Measurements from ENCODE around the gene CCDC85A. TPM values are rescaled to one million over a fixed set of nuclear protein-coding genes. Genes with fewer than 3 reads are reported as not detected.

Gene CCDC85A
- total RNA-seq, 1 donor from 2014 or later, result 0.43 TPM

- Histone ChIP-seq H4K20me1 (ENCODE audit: low read depth) (no peaks in the 10 kb centered on the region), H3K9ac (no peak overlapping the region), H3K27me3 (no peaks in the 10 kb centered on the region), H3K36me3 (no peaks in the 10 kb centered on the region), H2AFZ (replicated peaks) (no peak overlapping the region), H3K4me1 (no peaks in the 10 kb centered on the region), H3K79me2 (ENCODE audit: low read depth) (no peaks in the 10 kb centered on the region), H3F3A (ENCODE audit: low read depth) (no peaks in the 10 kb centered on the region), H3K4me3 (no peak overlapping the region), H3K9me3 (ENCODE audit: low read depth) (no peaks in the 10 kb centered on the region), H3K4me2 (no peak overlapping the region), H3K27ac (no peak overlapping the region)
- Mint-ChIP-seq H3K9me3 (no peaks in the 10 kb centered on the region), H3K36me3 (no peaks in the 10 kb centered on the region), H3K4me3 (no peak overlapping the region), H3K27me3 (ENCODE audit: insufficient read depth, low read depth) (no peaks in the 10 kb centered on the region), H3K4me1 (no peaks in the 10 kb centered on the region), H3K27ac (no peak overlapping the region)
- no peak for DNase-seq (ENCODE audit: low spot score)
- TF ChIP-seq EZH2 (IDR thresholded peaks at IDR 0.05), result no peak
- no peak for TF ChIP-seq CTCF (IDR thresholded peaks at IDR 0.05)
- no peak for TF ChIP-seq EZH2phosphoT487 (IDR thresholded peaks at IDR 0.05)
Observed at GRCh38 chr2:56376699-56377665, 193.2 kb downstream of the CCDC85A start.

- peak overlapping the region; percentile 2 for H2AFZ ChIP-seq (replicated peaks)
- no peaks in the 10 kb centered on the region for H3K9me3 Mint-ChIP-seq
- TF ChIP-seq CTCF (IDR thresholded peaks at IDR 0.05) (no peak), EZH2phosphoT487 (IDR thresholded peaks at IDR 0.05) (no peak), EZH2 (IDR thresholded peaks at IDR 0.05) (no peak)
- no peak overlapping the region for H3K27ac ChIP-seq
- no peaks in the 10 kb centered on the region for H3K4me1 Mint-ChIP-seq
- H3K27me3 ChIP-seq, result no peaks in the 10 kb centered on the region
- H3K4me3 Mint-ChIP-seq, result no peak overlapping the region
- H3K4me3 ChIP-seq, result no peak overlapping the region
- no peak overlapping the region for H3K9ac ChIP-seq
- H3K36me3 Mint-ChIP-seq, result no peaks in the 10 kb centered on the region
- no peaks in the 10 kb centered on the region for H3K36me3 ChIP-seq
- no peaks in the 10 kb centered on the region for H4K20me1 ChIP-seq (ENCODE audit: low read depth)
- H3K27ac Mint-ChIP-seq, result no peak overlapping the region
- H3F3A ChIP-seq (ENCODE audit: low read depth), result no peaks in the 10 kb centered on the region
- no peak for DNase-seq (ENCODE audit: low spot score)
- no peak overlapping the region for H3K4me2 ChIP-seq
- H3K79me2 ChIP-seq (ENCODE audit: low read depth), result no peaks in the 10 kb centered on the region
- H3K27me3 Mint-ChIP-seq (ENCODE audit: insufficient read depth, low read depth), result no peaks in the 10 kb centered on the region
- H3K4me1 ChIP-seq, result no peaks in the 10 kb centered on the region
- H3K9me3 ChIP-seq (ENCODE audit: low read depth), result no peaks in the 10 kb centered on the region
Observed at GRCh38 chr2:56379066-56379465, 195.3 kb downstream of the CCDC85A start.

GRCh38 chr2:56380861-56381260, 197.1 kb downstream of the CCDC85A start:
- H3K4me1 Mint-ChIP-seq, result no peaks in the 10 kb centered on the region
- no peak overlapping the region for H3K27ac Mint-ChIP-seq
- H3K27me3 Mint-ChIP-seq (ENCODE audit: insufficient read depth, low read depth), result no peaks in the 10 kb centered on the region

More at GRCh38 chr2:56380861-56381260, 197.1 kb downstream of the CCDC85A start:
- H3K36me3 ChIP-seq, result no peaks in the 10 kb centered on the region
- TF ChIP-seq EZH2 (IDR thresholded peaks at IDR 0.05) (no peak), EZH2phosphoT487 (IDR thresholded peaks at IDR 0.05) (no peak), CTCF (IDR thresholded peaks at IDR 0.05) (no peak)
- no peak overlapping the region for H3K27ac ChIP-seq
- no peak overlapping the region for H3K9ac ChIP-seq
- H3K4me3 ChIP-seq, result no peak overlapping the region
- Mint-ChIP-seq H3K4me3 (no peak overlapping the region), H3K36me3 (no peaks in the 10 kb centered on the region), H3K9me3 (no peaks in the 10 kb centered on the region)
- H3K4me1 ChIP-seq, result no peaks in the 10 kb centered on the region
- no peaks in the 10 kb centered on the region for H3K9me3 ChIP-seq (ENCODE audit: low read depth)
- no peaks in the 10 kb centered on the region for H3K27me3 ChIP-seq
- H3K4me2 ChIP-seq, result no peak overlapping the region
- H2AFZ ChIP-seq (replicated peaks), result no peak overlapping the region
- no peaks in the 10 kb centered on the region for H3F3A ChIP-seq (ENCODE audit: low read depth)
- no peaks in the 10 kb centered on the region for H3K79me2 ChIP-seq (ENCODE audit: low read depth)
- no peak for DNase-seq (ENCODE audit: low spot score)
- no peaks in the 10 kb centered on the region for H4K20me1 ChIP-seq (ENCODE audit: low read depth)

Measured in neural progenitor cell (in vitro differentiated cells).